Transverse colon (tissue), 4 donors: ENCODE results near the gene ARMC5. TPM values are rescaled to one million over a fixed set of nuclear protein-coding genes. Genes with fewer than 3 reads are reported as not detected.

Experiments
- DNase-seq: peaks from one replicate; pipeline ENCODE4 v3.0.0-alpha.2; 2019
- H3K27ac ChIP-seq, 4 donors: fragments of 200-600 bp; sonication (generic); 2 replicates each; pipeline ENCODE4 v1.5.1; 2016 to 2018; ENCODE audit warnings: inconsistent platforms in 4 of 4
- H3K27me3 ChIP-seq: fragments of 200-600 bp; sonication (generic); 2 replicates; pipeline ENCODE4 v1.5.1; 2017; ENCODE audit warnings: inconsistent platforms
- H3K36me3 ChIP-seq, 4 donors: fragments of 200-600 bp; sonication (generic); 2 replicates each; pipeline ENCODE4 v1.5.1; 2017 to 2019; ENCODE audit warnings: inconsistent platforms in 4 of 4
- H3K4me1 ChIP-seq, 4 donors: fragments of 200-600 bp; sonication (generic); 2 replicates each; pipeline ENCODE4 v1.5.1; 2017 to 2020; ENCODE audit warnings: inconsistent platforms in 4 of 4
- H3K4me3 ChIP-seq, 4 donors: fragments of 200-600 bp; sonication (generic); 1 replicate in 1 of 4; 2 replicates in 3 of 4; pipeline versions ENCODE4 v1.5.1 to v1.6.1; 2017 to 2019; ENCODE audit warnings: inconsistent platforms in 4 of 4
- H3K9me3 ChIP-seq, 2 donors: fragments of 200-600 bp; sonication (generic); 2 replicates each; pipeline ENCODE4 v1.5.1; 2017 to 2019; ENCODE audit warnings: inconsistent platforms in 2 of 2
- EP300 ChIP-seq: sonication (generic); formaldehyde crosslinking; IDR thresholded peaks from one replicate; pipeline ENCODE4 v1.6.1; 2017; ENCODE audit warnings: antibody characterized with exemption, low read depth
- POLR2A ChIP-seq: fragments of 450-650 bp; IDR thresholded peaks from one replicate; pipeline ENCODE4 v1.6.1; 2016; ENCODE audit warnings: antibody characterized with exemption, mild to moderate bottlenecking, moderate library complexity
- POLR2AphosphoS5 ChIP-seq, 3 donors: sonication (generic); formaldehyde crosslinking; IDR thresholded peaks; one replicate each; pipeline ENCODE4 v1.6.1; 2016; ENCODE audit warnings: antibody characterized with exemption in 3 of 3
- WGBS, 2 donors: methylation state at CpG; one replicate each; pipeline ENCODE4 v1.1.5; 2018; ENCODE audit warnings: low coverage in 1 of 2; 5-methylcytosine and 5-hydroxymethylcytosine counted together
- in situ Hi-C, 4 donors: fragments of 200-750 bp; cut with MboI; loops; one replicate each; pipeline versions ENCODE4 v1.15.0 to v1.15.1; 2017; ENCODE audit warnings: low sequenced_read_pairs in 3 of 4, low pct_ligation_motif_present in 1 of 4, low pct_unique_long_range_greater_than_20kb in 1 of 4
- intact Hi-C: fragments of 100-400 bp; cut with DNase I; formaldehyde crosslinking; loops from one replicate; pipeline ENCODE4 v1.15.1; 2023; ENCODE audit warnings: low total_unique reads
- total RNA-seq, 4 donors: library from RNA; depleted of rRNA; stranded (reverse); fragments of >200 nt; gene quantifications; one replicate each; pipeline ENCODE4 v1.1.0, GENCODE V29; 2016
- TF ChIP-seq, protein P1 (sequence below), 5 experiments: fragments of 200-600 bp in 3 of 5; fragments of 450-650 bp in 2 of 5; sonication (generic) in 3 of 5; IDR thresholded peaks; 1 replicate in 2 of 5; 2 replicates in 3 of 5; pipeline ENCODE4 v1.5.1; 2016 to 2017; ENCODE audit warnings: antibody characterized with exemption in 5 of 5, inconsistent platforms in 3 of 5, mild to moderate bottlenecking in 2 of 5, moderate library complexity in 1 of 5

ARMC5 gene
- total RNA-seq, 4 donors from 2014 or later: 3.2 to 17.6 (median 8.4) TPM

- 49 to 71% methylated on average over 6 to 11 of the region's 11 CpGs for WGBS, 2 donors
- intact Hi-C loops: no loop called here
- peaks cover 26 to 56% (median 45%) of the 10 kb centered on the region in 4 donors for H3K4me1 ChIP-seq
- H3K27me3 ChIP-seq: no peaks in the 10 kb centered on the region
- no peaks in the 10 kb centered on the region for H3K9me3 ChIP-seq
- H3K36me3 ChIP-seq: no peaks in the 10 kb centered on the region
- in situ Hi-C loops: loop anchor here in 2 of 4 donors (25.0 kb wide), 2 partner anchors 435 to 465 kb away; partner anchors contain the start of gene HSD3B7 (in 1 of the 2)
- H3K27ac ChIP-seq: peak overlapping the region; percentile 56 to 73 (median 67)
- H3K4me3 ChIP-seq: no peak overlapping the region
- DNase-seq: no peak
- TF ChIP-seq POLR2AphosphoS5 (IDR thresholded peaks at IDR 0.05) (peak in 1 of 3 donors; percentile 35), EP300 (no peak), POLR2A (no peak)
- TF ChIP-seq, protein P1, sequence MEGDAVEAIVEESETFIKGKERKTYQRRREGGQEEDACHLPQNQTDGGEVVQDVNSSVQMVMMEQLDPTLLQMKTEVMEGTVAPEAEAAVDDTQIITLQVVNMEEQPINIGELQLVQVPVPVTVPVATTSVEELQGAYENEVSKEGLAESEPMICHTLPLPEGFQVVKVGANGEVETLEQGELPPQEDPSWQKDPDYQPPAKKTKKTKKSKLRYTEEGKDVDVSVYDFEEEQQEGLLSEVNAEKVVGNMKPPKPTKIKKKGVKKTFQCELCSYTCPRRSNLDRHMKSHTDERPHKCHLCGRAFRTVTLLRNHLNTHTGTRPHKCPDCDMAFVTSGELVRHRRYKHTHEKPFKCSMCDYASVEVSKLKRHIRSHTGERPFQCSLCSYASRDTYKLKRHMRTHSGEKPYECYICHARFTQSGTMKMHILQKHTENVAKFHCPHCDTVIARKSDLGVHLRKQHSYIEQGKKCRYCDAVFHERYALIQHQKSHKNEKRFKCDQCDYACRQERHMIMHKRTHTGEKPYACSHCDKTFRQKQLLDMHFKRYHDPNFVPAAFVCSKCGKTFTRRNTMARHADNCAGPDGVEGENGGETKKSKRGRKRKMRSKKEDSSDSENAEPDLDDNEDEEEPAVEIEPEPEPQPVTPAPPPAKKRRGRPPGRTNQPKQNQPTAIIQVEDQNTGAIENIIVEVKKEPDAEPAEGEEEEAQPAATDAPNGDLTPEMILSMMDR (IDR thresholded peaks at IDR 0.05): peak; percentile 39 to 67 (median 55)
These were observed 7.5 kb upstream of the ARMC5 start for GRCh38 chr16:31451681-31452351.

- H3K27ac ChIP-seq: peak overlapping the region; percentile 56 to 73 (median 67)
- H3K9me3 ChIP-seq: no peaks in the 10 kb centered on the region
- no peak for DNase-seq
- intact Hi-C loops (no loop called here), in situ Hi-C loops (loop anchor here in 2 of 4 donors (25.0 kb wide), 2 partner anchors 435 to 465 kb away; partner anchors contain the start of gene HSD3B7 (in 1 of the 2))
- H3K36me3 ChIP-seq: no peaks in the 10 kb centered on the region
- TF ChIP-seq, protein P1 (IDR thresholded peaks at IDR 0.05): no peak
- TF ChIP-seq POLR2A (no peak), POLR2AphosphoS5 (IDR thresholded peaks at IDR 0.05) (no peak), EP300 (no peak)
- no peaks in the 10 kb centered on the region for H3K27me3 ChIP-seq
- H3K4me1 ChIP-seq: peaks cover 35 to 65% (median 53%) of the 10 kb centered on the region in 4 donors
- no peak overlapping the region for H3K4me3 ChIP-seq
- WGBS, 2 donors: 84% methylated on average over 3 of the region's 3 CpGs; no CpG with 5 or more reads in 1 of the 2 donors
These were observed 6.6 kb upstream of the ARMC5 start for GRCh38 chr16:31452631-31453106.

GRCh38 chr16:31453255-31454204 is 5.8 kb upstream of the ARMC5 start:
- Histone ChIP-seq H3K27me3 (no peaks in the 10 kb centered on the region), H3K4me1 (peaks cover 37 to 71% (median 60%) of the 10 kb centered on the region in 4 donors), H3K27ac (peak overlapping the region; percentile 56 to 73 (median 67)), H3K36me3 (no peaks in the 10 kb centered on the region), H3K9me3 (no peaks in the 10 kb centered on the region), H3K4me3 (no peak overlapping the region)
- peak; percentile 65 for DNase-seq
- intact Hi-C loops (no loop called here), in situ Hi-C loops (loop anchor here in 2 of 4 donors (25.0 kb wide), 2 partner anchors 434 to 466 kb away; partner anchors contain the start of gene HSD3B7 (in 1 of the 2))
- WGBS, 2 donors: 35 to 43% methylated on average over 5 to 20 of the region's 20 CpGs
- TF ChIP-seq POLR2AphosphoS5 (IDR thresholded peaks at IDR 0.05) (no peak), EP300 (no peak), POLR2A (no peak)
- TF ChIP-seq, protein P1 (IDR thresholded peaks at IDR 0.05): no peak
